Activated CD8-positive, alpha-beta memory T cell treated with anti-CD3 and anti-CD28 coated beads for 1 hour (primary cell): ENCODE results near the gene PLCL1.

Source experiments
- DNase-seq, 2 donors: peaks; one replicate each; pipeline ENCODE4 v3.0.0-alpha.2; 2020; ENCODE audit warnings: low read depth in 1 of 2; ENCODE audit errors: extremely low read depth in 1 of 2

The PLCL1 gene

DNA sequence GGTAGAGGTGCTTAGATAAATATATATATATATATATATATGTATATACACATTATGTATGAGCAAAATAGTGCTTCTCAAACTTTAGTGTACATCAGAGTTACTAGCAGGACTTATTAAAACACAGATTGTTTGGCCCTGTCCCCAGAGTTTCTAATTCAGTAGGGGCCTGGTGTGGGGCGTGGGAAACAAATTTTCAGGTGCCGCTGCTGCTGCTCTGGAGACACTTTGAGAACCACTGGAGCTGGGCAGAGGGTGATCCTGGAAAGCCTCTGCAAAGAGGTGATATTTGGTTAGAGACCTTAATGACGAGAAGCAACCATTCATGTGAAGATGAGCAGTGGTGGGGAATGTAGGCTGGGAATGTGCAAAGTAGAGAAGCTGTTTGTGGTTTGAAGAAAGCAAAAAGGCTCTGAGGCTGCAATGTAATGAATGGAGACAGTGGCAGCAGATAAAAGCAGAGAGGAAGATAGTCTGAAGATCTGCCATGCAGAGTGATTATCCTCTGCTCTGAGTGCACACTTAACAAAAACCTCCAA is 142.9 kb downstream of the PLCL1 start:
- no peak for DNase-seq

DNA sequence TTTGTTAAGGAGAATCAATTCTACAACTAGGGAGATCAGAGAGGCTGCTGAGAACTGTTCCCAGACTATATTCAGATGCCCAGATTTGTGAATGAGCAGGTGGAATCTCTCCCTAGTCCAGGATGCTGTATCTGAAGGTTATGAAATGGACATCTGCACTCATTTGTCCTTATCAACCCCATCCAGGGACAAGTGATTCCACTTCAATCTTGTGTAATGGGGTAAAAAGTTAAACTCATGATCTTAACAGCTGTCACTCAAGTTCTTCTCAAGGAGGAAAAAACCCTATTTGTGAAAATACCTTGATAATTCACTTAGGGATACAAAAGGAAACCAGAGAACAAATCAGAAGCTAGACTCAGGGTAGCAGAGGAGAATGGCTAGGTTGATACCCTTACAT is 144.8 kb downstream of the PLCL1 start:
- no peak for DNase-seq

DNA sequence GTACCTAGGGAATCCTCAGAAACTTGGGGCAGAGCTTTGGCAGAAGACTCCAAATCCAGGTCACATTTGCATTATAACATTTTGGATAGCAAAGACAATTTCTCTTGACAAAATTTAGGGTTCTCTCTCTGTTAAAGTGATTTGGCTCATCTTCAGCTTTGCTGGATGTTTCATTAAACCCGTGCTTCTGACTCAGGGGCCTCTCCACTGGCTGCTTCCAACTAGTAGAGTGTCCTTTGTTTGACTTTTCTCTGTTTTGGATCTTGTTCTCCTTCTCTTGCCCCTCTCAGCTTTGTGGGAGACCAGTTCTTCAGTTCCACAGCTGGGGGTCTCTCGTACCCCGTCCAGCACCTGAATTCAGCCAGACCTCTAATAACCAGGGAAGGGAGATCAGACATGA is 145.6 kb downstream of the PLCL1 start:
- no peak for DNase-seq

DNA sequence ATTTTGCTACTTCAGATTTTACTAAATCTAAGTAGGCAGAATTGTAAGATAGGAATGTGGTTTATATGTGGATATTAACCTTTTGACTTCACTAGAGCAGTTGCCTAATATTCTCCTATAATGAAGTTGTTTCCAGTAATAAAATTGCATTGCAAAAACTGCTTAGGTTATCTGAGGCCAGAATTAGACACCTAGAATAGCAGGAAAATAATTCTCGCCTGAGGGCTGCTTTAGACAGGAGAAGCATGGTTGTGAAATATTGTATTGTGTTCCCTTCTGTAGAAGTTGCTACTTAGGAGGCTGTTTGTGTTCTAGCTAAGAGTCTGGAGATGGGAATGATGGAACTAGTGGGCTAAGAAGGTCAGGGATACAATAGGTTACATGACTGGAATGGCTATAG is 146.3 kb downstream of the PLCL1 start:
- no peak for DNase-seq

DNA sequence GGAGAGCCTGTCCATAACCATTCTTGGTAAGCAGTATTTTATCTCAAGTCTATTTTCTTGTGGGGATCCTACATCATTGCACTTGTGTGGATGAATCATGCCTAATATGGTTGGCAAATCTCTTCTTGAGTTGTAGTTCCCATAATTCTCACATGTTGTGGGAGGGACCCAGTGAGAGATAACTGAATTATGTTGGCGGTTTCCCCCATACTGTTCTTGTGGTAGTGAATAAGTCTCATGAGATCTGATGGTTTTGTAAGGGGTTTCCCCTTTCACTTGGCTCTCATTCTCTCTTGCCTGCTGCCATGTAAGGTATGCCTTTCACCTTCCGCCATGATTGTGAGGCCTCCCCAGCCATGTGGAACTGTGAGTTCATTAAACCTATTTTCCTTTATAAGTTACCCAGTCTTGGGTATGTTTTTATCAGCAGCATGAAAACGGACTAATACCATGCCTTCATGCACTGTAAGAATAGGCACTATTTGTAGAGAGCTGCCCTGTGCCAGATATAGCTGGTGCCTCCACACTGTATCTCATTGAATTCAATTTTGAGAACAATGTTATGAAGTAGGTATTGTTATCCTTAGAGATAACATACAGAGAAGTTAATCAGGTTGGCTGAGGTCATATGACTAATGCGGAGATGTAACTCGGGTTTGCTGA is 148.3 kb downstream of the PLCL1 start:
- DNase-seq, result no peak

DNA sequence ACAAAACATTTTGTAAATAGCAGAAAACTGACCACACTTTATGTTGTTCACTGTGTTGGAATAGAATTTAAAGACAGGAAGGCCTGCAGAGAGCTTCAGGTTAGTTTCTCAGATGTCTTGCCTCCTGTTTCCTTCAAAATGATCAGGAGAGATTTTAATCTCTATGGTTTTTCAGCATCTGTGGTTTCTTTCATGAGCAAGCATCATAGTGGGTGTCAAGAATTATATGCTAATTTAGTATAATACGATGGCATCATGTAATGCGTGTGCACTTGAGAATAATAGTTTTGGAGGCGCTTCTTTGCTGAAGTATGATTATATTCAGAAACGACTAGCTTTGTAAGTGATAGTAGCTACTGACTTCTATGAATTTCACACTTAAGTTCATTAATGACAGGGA is 149.9 kb downstream of the PLCL1 start:
- DNase-seq, result no peak

DNA sequence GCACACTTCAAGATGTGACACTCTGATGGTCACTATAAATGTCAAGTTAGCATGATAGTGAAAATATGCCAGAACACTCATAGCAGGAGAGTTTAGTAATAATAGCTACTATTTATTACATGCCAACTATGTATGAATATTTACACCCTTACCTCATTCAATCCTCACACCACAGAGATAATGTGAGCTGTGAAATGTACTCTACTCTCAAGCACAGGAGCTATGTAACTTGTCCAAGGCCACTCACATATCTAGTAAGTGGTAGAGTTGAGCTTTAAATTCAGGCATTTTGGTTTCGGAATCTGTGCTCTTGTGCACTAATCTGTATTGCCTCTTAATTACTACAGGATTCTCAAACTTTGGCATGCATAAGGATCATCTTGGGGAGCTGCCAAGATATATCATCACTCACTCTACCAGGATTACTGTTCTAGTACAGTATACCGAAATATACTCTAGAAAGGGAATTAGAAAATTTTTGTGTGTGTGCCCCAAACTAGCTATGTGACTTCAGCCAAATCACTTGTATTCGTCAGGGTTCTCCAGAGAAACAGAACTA is 154.3 kb downstream of the PLCL1 start:
- DNase-seq, result no peak

DNA sequence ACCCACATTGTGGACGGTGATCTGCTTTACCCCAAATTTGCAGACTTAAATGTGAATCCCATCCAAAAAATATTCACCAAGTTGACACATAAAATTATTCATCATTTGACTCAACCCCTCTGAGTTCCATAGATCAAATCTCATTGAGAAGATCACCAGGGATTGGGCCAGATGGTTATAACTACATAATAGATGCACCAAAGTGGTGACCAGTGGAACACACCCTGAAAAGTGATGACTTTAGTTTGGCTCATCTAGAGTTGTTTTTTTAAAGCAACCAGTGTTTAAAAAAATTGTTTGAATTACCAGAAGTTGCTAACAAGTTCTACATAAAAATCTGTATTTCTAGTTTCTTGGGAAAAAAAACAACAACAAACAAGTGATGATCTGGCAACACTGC is 155.0 kb downstream of the PLCL1 start:
- DNase-seq, result no peak

DNA sequence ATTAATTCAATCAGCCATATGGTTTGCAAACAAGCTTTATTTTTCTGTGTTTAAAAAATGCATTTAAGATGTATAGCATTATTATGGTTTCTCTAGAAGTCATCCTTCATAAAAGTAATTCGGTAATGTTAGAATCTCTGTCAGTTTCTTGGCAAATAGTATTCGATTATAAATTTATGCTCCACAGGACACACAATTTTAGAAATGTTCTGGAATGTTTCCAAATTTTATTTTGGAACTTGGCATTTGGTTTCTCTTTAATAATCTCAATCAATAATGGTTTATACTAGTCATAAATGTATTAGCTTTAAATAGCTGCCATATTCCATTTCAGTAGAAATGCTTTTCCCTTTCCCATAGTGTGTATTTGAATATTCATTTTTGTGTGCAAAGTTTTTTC is 156.4 kb downstream of the PLCL1 start:
- DNase-seq, result no peak

DNA sequence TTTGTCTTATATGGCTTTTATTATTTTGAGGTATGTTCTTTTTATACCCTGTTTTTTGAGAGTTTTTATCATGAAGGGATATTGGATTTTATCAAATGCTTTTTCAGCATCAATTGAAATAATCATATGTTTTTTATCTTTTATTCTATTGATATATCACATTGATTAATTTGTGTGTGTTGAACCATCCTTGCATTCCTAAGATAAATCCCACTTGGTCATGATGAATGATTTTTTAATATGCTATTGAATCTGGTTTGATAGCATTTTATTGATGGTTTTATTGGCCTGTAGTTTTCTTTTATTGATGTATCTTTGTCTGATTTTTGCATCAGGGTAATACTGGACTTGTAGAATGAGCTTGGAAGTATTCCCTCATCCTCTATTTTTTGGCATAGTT is 160.3 kb downstream of the PLCL1 start:
- no peak for DNase-seq

DNA sequence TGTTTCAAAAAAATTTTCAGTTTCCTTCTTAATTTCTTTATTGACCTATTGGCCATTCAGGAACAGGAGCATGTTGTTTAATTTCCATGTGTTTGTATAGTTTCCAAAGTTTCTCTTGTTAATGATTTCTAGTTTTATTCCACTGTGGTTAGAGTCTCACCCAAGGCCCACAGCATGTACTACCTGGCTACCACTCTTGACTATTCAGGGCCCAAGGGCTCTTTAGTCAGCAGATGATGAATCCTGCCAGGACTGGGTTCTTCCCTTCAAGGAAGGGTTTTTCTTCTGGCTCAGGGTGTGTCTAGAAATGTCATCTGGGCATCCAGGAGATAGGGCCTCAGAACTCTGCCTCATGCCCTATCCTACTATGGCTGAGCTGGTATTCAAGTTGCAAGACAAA is 161.4 kb downstream of the PLCL1 start:
- DNase-seq, result no peak

DNA sequence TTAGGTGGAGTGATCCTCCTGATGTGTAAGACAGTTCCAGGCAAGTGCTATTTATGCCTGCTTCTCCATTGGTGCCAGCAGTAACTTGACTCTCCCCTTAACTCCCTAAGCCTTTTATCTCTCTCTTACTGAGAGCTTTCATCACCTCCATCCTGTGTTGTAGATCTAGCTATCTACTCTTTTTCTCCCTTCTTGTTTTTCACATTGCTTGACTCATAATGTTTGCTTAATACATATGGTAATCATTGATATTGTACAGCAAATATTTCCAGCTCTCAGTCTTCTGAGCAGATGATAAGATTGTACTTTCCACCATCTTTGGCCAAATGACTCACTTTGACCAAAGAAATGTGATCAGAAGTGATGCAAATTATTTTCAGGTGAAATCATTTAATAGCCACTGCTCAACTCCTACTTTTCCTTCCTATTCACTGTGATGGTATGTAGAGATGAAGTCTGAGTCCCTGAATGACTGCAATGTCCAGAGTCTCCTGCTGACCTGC is 165.0 kb downstream of the PLCL1 start:
- DNase-seq, result no peak

DNA sequence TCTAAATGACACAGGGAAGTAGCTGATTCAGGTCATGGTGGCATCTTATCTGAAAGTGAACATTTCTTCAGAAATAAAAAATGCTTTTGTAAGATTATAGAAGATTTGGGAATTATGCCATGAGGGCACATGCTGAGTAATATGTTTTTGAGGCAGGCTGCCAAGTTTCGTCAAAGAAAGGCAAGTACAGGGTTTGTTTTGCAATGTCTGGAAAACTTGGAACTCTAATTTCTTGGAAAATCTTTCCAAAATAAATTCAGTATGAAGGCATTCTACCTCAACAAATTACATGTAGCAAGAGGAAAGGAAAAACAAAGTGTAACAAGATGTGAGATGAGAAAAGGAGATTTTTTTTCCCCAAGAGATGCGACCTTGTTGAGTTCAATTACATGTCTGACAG is 167.7 kb downstream of the PLCL1 start:
- no peak for DNase-seq

DNA sequence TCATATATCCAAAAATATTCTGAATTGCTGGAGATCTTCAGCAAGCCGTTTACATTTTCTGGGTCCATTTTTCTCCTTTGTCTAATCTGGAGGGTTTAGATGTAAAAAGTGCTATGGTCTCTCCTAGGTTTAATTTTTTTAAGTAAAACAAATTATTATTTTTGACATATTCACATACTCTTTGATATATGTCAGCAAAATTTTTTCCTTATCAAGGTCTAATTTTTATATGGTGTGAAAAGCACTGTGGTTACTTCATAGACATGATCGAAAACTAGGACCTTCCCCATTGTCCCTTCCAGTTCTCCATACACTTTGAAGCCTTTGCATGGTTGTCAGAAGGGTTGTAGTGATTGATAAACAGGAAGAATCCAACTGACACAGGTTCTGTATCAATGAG is 168.2 kb downstream of the PLCL1 start:
- no peak for DNase-seq

DNA sequence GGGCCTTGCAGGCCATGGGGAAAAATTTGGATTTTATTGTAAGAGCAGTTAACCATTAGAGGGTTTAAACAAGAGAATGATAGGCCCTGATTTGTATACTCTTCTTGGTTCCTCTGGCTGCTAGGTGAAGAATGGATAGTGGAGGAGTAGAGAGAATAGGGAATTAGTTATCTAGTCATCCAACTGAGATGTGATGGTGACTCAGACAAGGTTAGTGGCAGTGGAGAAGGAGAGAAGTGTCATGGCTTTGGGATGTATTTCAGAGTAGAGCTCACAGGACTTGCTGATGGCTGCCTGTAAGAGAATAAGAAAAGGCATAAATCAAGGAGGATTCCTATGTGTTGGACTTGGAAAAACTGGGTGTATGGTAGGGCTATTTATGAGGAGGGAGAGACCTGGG is 169.4 kb downstream of the PLCL1 start:
- DNase-seq, result no peak

DNA sequence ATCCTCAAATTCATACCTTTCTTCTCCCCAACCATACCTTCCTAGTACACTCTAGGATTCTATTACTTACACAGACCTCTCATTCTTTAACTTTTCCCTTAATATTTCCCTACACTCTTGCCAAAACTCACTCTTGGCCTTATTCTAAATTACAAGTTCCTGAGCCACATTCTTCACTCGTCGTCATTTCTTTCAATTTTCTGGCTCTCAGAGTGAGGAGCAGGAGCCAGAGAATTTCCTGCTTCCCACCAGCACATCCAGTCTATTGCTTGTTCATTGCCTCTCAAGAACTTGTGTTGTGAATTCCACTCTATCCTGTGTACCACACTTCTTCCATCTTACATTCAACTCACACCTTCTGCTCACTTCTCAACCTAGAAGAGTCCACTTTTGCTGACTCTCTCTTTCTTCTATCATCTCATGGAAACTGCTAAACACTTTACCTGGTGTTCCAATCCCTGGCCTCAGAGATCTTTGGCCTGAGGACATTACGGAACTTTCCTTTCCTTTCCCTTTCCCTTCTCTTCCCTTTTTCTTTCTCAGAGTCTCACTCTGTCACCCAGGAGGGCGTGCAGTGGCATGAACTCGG is 171.6 kb downstream of the PLCL1 start:
- DNase-seq, result no peak

DNA sequence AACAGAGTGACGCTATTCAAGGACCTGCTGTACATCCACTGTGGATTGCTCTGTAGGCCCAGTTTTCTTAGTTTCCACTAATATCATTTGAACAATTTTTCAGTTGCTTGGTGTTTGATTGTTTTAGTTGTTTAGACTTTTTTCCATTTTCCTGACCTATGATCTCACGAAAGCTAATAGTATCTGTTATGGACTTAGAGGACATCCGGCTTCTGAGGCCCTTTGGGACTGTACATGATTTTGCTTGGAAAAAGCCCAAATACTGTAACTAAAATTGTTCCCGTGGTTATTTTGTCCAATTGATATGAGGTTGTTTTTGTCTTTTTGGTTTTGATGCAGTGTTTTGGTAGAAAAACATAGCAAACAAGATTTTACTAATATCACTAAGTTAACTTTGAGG is 174.6 kb downstream of the PLCL1 start:
- DNase-seq, result no peak

DNA sequence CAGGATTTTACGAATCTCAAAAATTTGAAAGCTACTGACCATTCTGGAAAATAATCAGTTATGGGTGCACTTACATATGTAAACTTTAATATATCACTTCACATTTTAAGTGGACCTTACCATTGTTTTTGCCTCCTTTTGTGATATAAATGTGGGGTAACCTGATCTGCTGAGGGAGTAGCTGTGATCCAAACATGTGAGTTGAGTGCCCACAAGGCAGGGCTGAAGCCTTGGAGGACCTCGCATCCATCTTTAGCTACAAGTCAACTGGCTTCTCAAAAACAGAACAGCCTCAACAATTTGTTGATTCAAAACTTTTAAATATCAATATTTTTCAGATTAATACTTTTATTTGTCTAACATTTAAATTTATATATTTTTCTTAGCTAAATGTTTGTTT is 178.2 kb downstream of the PLCL1 start:
- no peak for DNase-seq

DNA sequence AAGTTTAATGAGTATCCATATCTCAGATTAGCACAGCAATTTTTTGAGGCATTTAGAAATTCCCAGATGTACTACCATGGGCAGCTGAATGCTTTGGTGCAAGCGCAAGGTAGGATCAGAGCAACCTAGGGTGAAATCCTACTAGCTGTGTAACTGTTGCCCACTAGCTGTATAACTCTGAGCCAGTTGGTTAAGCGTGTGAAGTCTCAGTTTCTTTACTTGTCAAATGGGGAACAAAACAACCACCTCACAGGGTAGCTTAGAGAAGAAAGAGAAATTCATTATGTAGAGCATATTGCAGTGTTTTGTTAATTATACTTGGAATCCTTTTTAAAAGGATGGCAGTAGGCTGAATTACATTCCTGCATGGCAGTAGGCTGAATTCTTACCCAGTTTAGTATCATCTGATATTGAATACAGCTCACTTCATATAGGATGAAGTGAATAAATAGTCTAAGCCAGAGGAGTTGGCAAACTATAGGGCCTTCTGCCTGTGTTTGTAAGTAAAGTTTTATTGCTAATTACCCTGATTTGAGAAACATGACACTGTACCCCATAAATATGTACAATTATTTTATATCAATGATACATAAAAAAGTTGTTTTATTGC is 180.7 kb downstream of the PLCL1 start:
- no peak for DNase-seq

DNA sequence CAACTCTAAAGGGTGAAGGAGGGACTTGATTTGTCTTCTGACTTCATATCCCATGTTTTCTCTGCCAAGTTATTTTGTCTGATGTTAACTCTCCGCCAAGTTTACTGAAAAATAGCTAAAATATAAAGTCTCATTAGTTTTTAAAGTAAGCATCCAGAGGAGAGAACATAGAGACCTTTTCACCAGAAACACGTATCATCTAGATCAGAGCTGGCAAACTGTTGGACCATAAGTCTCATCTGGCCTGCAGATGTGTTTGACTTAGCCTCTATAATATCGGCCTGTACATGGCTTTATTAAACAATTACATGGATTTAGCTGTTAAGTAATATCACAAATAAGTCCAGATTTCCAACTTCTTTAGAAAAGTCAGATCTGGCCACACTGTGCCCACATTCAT is 182.6 kb downstream of the PLCL1 start:
- no peak for DNase-seq

DNA sequence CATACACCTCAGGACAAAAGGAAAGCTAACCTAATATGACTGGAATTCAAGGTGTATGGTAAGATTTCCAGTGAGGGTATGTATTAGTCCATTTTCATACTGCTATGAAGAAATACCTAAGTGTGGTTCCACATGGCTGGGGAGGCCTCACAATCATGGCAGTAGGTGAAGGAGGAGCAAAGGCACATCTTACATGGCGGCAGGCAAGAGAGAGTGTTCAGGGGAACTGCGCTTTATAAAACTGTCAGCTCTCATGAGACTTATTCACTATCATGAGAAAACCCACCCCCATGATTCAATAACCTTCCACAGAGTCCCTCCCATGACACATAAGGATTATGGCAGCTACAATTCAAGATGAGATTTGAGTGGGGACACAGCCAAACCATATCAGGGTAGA is 186.0 kb downstream of the PLCL1 start:
- DNase-seq, result no peak
